Stimulated activated CD8-positive, alpha-beta memory T cell treated with anti-CD3 and anti-CD28 coated beads, Interleukin-2, amount 100 ng/mL, for 48 hours (primary cell): ENCODE measurements around the gene CDKN3.
"Not testable (repeated sequence)": the region's sequence is repeated elsewhere in the genome, so short reads cannot be mapped to it uniquely, and the experiment has no call there.

Experiments used
- DNase-seq, 2 donors: peaks; one replicate each; pipeline ENCODE4 v3.0.0-alpha.2; 2020; ENCODE audit warnings: low read depth in 2 of 2

The CDKN3 gene

DNA sequence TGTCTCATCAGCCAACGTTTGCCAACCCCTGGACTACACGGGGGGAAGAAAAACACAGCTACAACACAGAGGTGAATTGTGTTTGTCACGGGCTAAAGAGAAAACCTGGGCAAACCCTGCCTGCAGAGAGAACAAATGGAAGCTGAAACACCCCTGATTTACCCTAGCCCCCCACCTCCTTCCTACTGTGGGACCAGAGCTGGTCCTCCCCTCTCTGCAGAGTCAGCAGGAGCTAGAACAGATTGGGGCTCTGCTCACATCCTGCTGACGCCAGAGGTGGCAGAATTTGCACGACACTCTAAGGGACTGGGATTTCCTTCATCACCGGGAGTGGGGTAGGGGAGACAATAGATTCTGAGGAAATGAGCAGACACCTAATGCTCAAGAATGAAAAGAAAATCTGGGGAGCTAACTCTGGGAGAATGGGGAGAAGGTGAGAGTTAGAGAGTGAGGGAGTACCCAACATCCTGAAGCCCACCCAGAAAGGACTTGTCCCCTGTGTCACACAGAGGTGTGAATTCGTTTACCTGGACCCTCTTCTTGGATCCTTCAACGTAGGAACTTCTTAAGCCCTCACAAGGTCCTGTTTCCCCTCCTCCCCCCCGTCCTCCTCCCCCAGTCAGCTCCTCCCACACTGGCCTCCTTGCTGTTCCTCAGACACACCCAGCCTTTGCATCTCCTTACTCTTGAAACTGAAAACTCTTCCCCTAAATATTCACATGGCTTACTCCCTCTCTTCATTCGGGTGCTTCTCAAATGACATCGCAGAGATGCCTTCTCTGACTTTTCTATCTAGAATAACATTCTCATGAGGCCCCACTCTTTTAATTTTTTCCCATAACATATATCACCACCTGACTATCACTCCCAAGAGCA, 26.2 kb upstream of the CDKN3 start:
- no peak for DNase-seq

- DNase-seq, result no peak
Observed at GRCh38 chr14:54374117-54374884, 22.5 kb upstream of the CDKN3 start.

DNA sequence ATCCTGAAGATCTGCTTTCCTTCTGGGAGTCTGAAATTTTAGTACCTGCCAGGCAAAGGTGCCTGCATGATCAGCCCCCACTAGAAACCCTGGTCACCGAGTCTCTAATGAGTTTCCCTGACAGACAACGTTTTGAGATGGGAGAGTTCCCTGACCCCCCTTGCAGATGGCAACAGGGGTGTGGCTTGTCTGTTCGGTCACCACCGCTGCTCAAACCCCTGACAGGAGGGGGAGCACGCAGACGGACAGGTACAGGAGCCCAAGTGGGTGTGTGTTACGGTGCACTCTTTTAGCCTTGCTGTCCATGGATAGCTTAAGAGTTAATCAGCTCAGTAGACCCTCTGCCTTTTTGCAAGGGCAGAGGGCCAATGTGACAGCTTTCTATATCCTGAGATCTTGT, 19.3 kb upstream of the CDKN3 start:
- no peak for DNase-seq

GRCh38 chr14:54378893-54379292, 17.9 kb upstream of the CDKN3 start:
- DNase-seq, result not testable (repeated sequence)

DNA sequence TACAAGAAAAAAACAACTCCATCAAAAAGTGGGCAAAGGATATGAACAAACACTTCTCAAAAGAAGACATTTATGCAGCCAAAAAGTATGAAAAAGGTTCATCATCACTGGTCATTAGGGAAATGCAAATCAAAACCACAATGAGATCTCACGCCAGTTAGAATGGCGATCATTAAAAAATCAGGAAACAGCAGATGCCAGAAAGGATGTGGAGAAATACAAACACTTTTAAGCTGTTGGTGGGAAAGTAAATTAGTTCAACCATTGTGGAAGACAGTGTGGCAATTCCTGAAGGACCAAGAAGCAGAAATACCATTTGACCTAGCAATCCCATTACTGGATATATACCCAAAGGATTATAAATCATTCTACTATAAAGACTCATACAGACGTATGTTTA, 16.2 kb upstream of the CDKN3 start:
- not testable (repeated sequence) for DNase-seq

DNA sequence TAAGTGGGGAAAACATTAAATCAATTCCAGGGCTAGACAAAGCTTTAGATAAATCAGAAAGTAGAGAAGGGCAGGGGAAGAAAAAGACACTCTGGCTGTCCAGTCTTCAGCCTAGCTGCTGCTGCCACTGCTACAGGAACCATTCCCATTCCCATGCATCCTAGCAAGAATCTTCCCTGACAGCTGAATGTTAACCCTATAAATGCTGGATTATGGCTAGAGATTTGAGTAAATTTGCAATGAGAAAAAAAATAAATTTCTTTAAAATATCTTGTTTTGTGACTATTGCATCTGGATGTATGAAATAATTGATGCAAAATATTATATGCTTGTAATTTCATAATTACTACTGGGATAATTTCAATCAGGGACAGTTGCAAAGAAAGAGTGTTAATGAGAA, 15.0 kb upstream of the CDKN3 start:
- no peak for DNase-seq

- no peak for DNase-seq
Observed at GRCh38 chr14:54383835-54384234, 13.0 kb upstream of the CDKN3 start.

DNA sequence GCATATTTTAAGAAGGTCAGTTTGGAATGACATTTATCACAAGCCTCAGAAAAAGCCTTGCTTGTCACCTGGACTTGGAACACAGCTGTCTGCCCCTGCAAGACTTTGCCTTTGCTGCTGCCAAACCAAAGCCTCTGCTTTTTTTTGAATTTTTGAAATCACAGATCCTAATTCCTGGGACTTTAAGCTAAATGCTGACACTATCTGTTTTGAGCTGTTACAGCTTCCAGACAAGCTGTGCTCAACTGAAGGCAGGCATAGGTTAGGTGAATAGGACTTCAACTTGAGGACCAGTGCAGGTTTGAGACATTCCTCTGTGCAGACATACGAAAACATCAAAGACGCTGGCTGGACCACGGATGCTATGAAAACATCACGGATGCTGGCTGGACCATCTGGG, 11.3 kb upstream of the CDKN3 start:
- no peak for DNase-seq

DNA sequence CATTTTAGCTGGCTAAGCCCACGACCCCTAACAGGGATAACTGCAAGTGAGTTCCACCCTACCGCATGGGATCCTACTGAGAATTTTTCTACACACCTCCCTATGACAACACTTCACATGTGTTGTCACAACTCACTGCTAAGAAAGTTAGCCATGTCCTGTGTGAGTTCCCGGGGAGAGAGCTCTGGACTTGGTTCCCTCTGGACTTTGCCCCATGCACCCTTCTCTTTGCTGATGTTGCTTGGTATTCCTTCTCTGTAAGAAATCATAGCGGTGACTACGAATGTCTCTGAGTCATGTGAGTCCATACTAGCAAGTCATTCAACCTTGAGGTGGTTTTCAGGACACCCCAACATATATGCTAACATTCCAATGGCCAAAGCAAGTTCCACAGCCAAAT, 9.5 kb upstream of the CDKN3 start:
- no peak for DNase-seq

DNA sequence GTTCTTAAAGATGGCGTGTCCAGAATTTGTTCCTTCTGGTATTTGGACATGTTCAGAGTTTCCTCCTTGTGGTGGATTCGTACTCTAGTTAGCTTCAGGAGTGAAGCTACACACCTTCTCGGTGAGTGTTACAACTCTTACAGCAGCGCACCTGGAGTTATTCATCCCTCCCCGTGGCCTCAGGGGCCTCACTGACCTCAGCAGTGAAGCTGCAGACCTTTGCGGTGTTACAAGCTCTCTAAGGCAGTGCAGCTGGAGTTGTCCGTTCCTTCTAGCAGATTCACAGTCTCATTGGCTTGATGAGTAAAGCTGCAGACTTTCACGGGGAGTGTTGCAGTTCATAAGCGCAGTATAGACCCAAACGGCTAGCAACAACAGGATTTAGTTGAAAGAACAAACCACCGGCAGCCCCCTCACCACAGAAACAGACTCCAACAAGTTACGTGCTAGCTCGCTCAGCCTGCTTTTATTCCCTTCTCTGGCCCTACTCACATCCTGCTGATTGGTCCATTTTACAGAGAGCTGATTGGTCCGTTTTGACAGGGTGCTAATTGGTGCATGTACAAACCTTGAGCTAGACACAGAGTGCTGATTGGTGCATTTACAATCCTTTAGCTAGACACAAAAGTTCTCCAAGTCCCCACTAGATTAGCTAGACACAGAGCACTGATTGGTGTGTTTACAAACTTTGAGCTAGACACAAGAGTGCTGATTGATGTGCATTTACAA, 4.5 kb upstream of the CDKN3 start:
- DNase-seq, result no peak

DNA sequence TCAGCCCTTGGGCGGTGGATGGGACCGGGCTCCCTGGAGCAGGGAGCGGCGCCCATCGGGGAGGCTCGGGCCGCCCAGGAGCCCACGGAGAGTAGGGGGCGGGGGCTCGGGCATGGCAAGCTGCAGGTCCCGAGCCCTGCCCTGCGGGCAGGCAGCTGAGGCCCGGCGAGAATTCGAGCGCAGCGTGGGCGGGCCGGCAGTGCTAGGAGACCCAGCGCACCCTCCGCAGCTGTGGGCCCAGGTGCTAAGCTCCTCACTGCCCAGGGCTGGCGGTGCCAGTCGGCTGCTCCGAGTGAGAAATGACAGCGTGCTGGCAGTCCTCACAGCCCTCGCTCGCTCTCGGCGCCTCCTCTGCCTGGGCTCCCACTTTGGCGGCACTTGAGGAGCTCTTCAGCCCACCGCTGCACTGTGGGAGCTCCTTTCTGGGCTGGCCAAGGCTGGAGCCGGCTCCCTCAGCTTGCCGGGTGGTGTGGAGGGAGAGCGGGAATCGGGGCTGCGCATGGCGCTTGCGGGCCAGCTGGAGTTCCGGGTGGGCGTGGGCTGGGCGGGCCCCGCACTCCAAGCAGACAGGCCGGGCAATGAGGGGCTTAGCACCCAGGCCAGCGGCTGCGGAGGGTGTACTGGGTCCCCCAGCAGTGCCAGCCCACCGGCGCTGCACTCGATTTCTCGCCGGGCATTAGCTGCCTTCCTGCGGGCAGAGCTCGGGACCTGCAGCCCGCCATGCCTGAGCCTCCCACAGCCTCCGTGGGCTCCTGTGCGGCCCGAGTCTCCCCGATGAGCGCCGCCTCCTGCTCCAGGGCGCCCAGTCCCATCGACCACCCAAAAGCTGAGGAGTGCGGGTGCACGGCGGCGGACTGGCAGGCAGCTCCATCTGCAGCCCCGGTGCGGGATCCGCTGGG, 3.6 kb upstream of the CDKN3 start:
- DNase-seq, result not testable (repeated sequence)

DNA sequence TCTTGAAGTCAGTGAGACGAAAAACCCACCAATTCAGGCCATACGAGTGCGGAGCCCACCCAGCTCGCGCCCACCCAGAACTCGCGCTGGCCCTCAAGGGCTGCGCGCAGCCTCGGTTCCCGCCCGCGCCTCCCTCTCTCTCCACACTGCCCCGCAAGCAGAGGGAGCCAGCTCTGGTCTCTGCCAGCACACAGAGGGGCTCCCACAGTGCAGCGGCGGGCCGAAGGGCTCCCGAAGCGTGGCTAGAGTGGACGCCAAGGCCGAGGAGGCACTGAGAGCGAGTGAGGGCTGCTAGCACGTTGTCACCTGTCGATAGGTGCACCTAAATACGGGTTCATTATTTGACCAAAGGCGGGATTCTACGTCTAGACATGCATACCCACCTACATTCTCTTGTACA, 2.2 kb upstream of the CDKN3 start:
- no peak for DNase-seq

- no peak for DNase-seq
Observed at GRCh38 chr14:54395284-54395683, 1.5 kb upstream of the CDKN3 start.

GRCh38 chr14:54395716-54396115, 1.1 kb upstream of the CDKN3 start:
- DNase-seq, result no peak

GRCh38 chr14:54396183-54396492, 669 bp upstream of the CDKN3 start:
- no peak for DNase-seq

DNA sequence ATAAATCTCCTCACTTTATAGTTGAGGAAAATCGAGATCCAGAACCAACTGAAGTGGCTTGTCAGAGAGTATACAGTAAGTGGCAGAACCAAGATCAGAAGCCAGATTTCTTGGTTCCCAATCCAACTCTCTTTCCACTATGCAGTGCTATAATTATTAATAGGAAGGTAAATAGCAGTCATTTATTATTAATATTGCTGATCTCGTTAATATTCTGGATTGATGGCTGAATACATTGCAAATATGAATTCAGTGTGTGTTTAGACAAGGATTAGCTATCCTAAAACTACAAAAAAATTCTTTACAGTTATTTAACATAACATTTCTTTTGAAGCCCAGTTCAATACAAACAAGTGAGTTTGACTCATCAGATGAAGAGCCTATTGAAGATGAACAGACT, 2.8 kb downstream of the CDKN3 start:
- no peak for DNase-seq

DNA sequence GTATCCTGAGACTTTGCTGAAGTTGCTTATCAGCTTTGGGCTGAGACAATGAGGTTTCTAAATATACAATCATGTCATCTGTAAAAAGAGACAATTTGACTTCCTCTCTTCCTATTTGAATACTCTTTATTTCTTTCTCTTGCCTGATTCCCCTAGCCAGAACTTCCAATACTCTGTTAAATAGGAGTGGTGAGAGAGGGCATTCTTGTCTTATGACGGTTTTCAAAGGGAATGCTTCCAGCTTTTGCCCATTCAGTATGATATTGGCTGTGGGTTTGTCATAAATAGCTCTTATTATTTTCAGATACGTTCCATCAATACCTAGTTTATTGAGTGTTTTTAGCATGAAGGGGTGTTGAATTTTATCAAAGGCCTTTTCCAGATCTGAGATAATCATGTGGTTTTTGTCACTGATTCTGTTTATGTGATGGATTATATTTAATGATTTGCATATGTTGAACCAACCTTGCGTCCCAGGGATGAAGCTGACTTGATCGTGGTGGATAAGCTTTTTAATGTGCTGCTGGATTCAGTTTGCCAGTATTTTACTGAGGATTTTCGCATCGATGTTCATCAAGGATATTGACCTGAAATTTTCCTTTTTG, 6.7 kb downstream of the CDKN3 start:
- DNase-seq, result not testable (repeated sequence)

DNA sequence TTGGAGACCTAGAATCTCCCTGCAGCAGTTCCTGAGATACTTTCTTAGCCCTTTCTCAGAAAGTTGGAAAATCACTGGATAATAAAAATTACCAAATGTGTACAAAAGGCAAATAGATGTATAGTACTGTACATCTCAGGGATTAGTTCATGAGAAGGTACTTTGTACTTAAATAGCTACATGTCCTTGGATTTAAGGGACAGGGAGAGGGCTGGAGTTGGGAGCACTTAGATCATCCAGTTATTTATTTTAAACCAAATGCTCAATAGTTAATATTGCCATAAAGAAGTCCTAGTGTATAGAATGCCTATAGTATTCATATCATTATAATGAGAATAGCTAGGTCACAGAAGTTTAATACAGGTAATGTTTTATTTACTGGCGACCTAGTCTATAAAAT, 13.4 kb downstream of the CDKN3 start:
- no peak for DNase-seq

GRCh38 chr14:54411371-54411770, 14.6 kb downstream of the CDKN3 start:
- no peak for DNase-seq

DNA sequence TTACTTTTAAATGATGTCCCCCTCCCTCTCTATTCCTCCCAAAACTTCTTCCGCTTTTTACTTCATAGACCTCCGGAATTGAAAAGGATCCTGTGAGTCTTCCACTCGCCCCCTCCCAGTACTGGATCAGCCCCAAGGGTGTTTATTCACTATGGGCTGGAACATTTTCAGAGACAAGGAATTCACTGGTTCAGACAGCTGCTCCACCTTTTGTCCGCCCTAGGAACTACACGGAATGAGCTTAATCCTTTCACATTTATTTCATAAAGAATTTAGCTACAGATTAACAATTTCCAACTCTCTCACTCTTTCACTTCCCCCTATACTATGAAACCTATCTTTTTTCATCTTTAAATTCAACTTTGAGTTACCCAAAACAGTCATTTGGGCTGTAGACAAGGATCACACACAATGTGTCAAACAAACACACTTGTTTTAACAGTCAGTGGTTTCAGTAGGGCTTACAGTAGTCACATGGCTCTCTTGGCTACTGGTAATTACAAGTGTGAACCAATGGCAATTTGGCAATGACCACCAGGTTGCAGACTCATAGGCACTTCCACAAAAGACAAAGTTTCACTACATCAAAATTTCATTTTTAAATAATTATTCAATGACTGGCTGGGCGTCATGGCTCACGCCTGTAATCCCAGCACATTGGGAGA, 23.8 kb downstream of the CDKN3 start:
- no peak for DNase-seq

DNA sequence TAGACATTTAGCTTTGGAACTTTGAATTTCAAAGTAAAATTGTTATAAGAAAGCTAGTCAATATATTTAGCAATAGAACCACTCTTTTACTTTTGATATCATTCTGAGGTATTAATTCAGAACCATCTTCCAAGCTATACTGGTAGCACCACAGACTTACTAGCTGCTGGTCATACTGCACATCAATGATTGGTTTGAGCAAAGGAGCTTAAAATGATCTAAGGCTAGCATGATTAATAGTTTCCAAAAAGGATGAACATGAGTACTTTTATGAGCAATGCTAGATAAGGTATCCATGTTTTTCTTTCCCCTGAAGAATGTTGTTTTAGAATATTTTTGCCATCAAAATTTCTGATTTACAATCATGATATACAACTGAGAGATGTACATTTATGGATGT, 27.2 kb downstream of the CDKN3 start:
- DNase-seq, result no peak
